Tibial artery (tissue), 4 donors: ENCODE data around the gene OR2T10.

Experiments
- DNase-seq, 2 donors: peaks; one replicate each; pipeline ENCODE4 v3.0.0-alpha.2; 2019
- H3K27ac ChIP-seq, 2 donors: fragments of 200-600 bp; sonication (generic) in 1 of 2; 1 replicate in 1 of 2; 2 replicates in 1 of 2; pipeline ENCODE4 v1.5.1; 2018 to 2019; ENCODE audit warnings: mild to moderate bottlenecking in 1 of 2
- H3K27me3 ChIP-seq, 2 donors: fragments of 200-600 bp; sonication (generic) in 1 of 2; one replicate each; pipeline versions ENCODE4 v1.5.1 to v1.6.0; 2016 to 2019
- H3K36me3 ChIP-seq, 3 donors: fragments of 200-600 bp; sonication (generic) in 2 of 3; one replicate each; pipeline ENCODE4 v1.5.1; 2016 to 2019; ENCODE audit warnings: mild to moderate bottlenecking in 2 of 3
- H3K4me1 ChIP-seq, 4 donors: fragments of 200-600 bp; sonication (generic) in 2 of 4; 1 replicate in 3 of 4; 2 replicates in 1 of 4; pipeline ENCODE4 v1.5.1; 2016 to 2019
- H3K4me3 ChIP-seq, 2 donors: fragments of 200-600 bp; sonication (generic) in 1 of 2; 1 replicate in 1 of 2; 2 replicates in 1 of 2; pipeline ENCODE4 v1.5.1; 2018 to 2019; ENCODE audit warnings: mild to moderate bottlenecking in 2 of 2
- H3K9me3 ChIP-seq, 3 donors: fragments of 200-600 bp; sonication (generic) in 1 of 3; one replicate each; pipeline ENCODE4 v1.5.1; 2016 to 2019
- intact Hi-C: fragments of 100-400 bp; cut with DNase I; formaldehyde crosslinking; loops from one replicate; pipeline ENCODE4 v1.15.0; 2023; ENCODE audit warnings: low total_unique reads
- TF ChIP-seq, protein P1 (sequence below), 2 experiments: fragments of 200-600 bp in 1 of 2; fragments of 450-650 bp in 1 of 2; IDR thresholded peaks; one replicate each; pipeline ENCODE4 v1.5.1; 2017 to 2019; ENCODE audit warnings: antibody characterized with exemption in 2 of 2, mild to moderate bottlenecking in 1 of 2, moderate library complexity in 1 of 2

OR2T10 gene

DNA sequence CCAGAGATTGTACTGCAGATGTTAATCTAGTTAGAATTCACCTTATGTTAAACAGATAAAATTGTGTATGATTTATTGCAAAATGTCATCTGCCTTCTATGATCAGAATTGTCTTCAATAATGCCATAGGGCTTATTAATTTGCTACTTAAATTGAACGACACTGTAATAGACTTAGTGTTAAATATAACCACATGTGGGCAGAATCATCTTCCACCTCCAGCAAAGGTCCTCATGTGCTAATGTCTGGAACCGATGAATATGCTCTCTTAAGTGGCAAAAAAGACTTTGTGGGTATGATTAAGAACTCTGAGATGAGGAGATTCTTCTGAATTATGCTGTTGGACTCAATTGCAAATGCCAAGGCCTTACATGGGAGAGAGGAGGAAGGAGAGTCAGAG is 33.1 kb upstream of the OR2T10 start:
- Histone ChIP-seq H3K4me1 (no peaks in the 10 kb centered on the region), H3K27ac (no peak overlapping the region), H3K36me3 (no peaks in the 10 kb centered on the region), H3K4me3 (no peak overlapping the region), H3K27me3 (no peaks in the 10 kb centered on the region), H3K9me3 (no peaks in the 10 kb centered on the region)
- DNase-seq, result no peak
- TF ChIP-seq, protein P1, sequence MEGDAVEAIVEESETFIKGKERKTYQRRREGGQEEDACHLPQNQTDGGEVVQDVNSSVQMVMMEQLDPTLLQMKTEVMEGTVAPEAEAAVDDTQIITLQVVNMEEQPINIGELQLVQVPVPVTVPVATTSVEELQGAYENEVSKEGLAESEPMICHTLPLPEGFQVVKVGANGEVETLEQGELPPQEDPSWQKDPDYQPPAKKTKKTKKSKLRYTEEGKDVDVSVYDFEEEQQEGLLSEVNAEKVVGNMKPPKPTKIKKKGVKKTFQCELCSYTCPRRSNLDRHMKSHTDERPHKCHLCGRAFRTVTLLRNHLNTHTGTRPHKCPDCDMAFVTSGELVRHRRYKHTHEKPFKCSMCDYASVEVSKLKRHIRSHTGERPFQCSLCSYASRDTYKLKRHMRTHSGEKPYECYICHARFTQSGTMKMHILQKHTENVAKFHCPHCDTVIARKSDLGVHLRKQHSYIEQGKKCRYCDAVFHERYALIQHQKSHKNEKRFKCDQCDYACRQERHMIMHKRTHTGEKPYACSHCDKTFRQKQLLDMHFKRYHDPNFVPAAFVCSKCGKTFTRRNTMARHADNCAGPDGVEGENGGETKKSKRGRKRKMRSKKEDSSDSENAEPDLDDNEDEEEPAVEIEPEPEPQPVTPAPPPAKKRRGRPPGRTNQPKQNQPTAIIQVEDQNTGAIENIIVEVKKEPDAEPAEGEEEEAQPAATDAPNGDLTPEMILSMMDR (IDR thresholded peaks at IDR 0.05), result no peak
- intact Hi-C loops, result no loop called here

DNA sequence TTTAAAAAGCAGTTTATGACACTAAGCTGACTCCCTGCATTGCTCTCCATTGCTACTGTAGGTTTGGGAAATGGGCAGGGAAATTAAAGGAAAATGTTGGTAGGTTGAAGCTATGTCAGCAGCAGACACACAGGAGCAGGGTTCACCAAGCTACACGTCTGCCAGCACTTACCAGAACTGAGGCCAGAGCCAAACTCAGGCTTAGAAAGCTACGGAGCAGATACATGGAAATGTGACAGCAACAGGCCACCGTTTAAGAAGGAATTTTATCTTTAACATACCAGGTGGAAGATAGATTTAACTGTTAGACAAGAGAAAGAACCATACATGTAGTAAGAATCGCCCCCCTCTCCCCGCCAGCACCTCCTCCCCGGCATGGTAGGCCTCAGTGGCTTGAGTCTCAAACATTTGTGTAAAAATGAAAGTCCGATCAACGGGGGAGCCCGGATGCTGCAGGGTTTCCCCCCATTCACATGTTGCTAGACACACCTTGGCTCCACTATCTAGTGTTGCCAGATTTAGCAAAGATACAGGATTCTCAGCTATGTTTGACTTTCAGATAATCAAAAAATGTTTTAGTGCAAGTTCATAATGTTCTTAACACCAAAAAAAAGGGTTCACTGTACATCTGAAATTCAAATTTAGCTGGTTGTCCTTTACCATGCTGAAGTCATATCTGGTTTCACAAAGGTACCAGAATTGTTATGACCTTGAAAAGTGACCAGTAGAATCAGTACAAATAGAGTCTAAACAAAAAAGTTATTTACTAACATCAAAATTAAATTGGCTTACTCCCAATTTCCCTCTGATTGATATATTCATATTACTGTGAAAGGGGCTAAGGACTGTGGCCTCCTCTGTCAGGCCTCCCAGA is 30.7 kb upstream of the OR2T10 start:
- intact Hi-C loops, result no loop called here
- no peaks in the 10 kb centered on the region for H3K4me1 ChIP-seq

DNA sequence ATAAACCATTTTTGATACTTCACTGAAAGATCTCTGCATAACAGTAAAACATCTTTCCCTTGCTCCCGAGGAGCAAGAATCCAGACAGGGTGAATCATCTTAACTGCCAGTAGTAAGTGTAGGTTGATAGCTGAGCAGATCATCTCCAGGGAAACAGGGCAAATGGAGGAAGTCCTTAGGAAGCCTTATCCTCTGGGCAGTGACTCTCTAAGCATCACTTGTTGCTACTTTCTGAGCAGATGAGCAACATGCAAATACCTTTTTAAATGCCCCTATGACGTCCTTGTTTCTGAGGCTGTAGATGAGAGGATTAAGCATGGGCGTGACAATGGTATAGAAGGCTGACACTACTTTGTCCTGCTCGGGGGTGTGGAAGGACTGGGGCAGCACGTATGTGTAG is 28.5 kb upstream of the OR2T10 start:
- TF ChIP-seq, protein P1 (IDR thresholded peaks at IDR 0.05), result no peak
- intact Hi-C loops, result no loop called here
- no peak for DNase-seq
- Histone ChIP-seq H3K4me1 (no peaks in the 10 kb centered on the region), H3K9me3 (no peaks in the 10 kb centered on the region), H3K27me3 (no peaks in the 10 kb centered on the region), H3K36me3 (no peaks in the 10 kb centered on the region), H3K27ac (no peak overlapping the region), H3K4me3 (no peak overlapping the region)

More for the DNA sequence above, 30.7 kb upstream of the OR2T10 start:
- no peak overlapping the region for H3K27ac ChIP-seq
- no peak overlapping the region for H3K4me3 ChIP-seq
- H3K36me3 ChIP-seq, result no peaks in the 10 kb centered on the region
- DNase-seq, result no peak
- H3K9me3 ChIP-seq, result no peaks in the 10 kb centered on the region
- TF ChIP-seq, protein P1 (IDR thresholded peaks at IDR 0.05), result no peak
- H3K27me3 ChIP-seq, result no peaks in the 10 kb centered on the region

DNA sequence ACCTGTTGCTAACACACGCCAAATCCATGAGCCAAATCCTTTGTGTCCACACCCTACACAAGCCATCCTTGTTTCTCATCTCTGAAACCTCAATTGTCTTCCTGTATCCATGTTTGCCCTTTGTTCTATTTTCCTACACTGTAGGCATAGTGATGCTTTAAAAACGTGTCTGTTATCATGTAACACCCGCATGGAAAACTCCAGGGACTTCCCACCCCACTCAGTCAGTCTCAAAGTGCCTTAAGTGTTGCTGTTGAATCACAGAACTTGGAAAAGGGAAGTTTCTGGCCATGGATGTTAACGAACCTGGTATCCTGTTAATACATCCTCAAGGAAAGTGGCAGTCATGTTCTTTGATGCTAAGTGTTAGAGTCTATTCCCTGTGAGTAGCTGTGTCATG is 27.7 kb upstream of the OR2T10 start:
- H3K4me3 ChIP-seq, result no peak overlapping the region
- no peaks in the 10 kb centered on the region for H3K27me3 ChIP-seq
- TF ChIP-seq, protein P1 (IDR thresholded peaks at IDR 0.05), result no peak
- H3K36me3 ChIP-seq, result no peaks in the 10 kb centered on the region
- H3K9me3 ChIP-seq, result no peaks in the 10 kb centered on the region
- no peak overlapping the region for H3K27ac ChIP-seq
- H3K4me1 ChIP-seq, result no peaks in the 10 kb centered on the region
- DNase-seq, result no peak
- intact Hi-C loops, result no loop called here

DNA sequence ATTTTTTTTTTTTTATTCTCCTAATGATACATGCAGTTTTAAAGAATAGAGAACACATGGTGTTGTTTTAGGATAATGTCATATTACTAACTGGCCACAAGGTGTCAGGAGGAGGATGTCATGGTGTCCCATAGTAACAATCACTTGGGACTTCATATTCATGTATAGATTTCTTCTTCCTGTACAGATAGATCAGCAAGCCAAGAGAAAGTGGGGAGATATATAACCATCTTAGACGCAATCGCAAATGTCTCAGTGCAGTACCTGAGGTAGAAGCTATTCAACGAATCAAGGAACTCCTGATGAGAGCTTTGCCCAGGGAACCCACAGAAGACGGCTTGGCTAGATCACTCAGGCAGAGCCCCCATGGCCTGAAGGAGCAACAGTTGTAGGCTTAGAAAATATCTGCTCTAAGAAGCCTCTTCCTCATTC is 25.1 kb upstream of the OR2T10 start:
- Histone ChIP-seq H3K27me3 (no peaks in the 10 kb centered on the region), H3K27ac (no peak overlapping the region), H3K4me1 (no peaks in the 10 kb centered on the region), H3K36me3 (no peaks in the 10 kb centered on the region), H3K4me3 (no peak overlapping the region), H3K9me3 (no peaks in the 10 kb centered on the region)
- intact Hi-C loops, result no loop called here
- no peak for DNase-seq
- TF ChIP-seq, protein P1 (IDR thresholded peaks at IDR 0.05), result peak in 1 of 2 experiments; percentile 15
